ENCODE results near the gene ZNF618.

The ZNF618 gene

GRCh38 chr9:114006155-114006550, 130.0 kb downstream of the ZNF618 start:
- in situ Hi-C loops (cut with HindIII; ENCODE audit: low sequenced_read_pairs): loop anchor here (25.0 kb wide), 1 partner anchor 194 kb away; no protein-coding TSS in a partner anchor
- DNase-seq (ENCODE audit: low read depth): no peak
- TF ChIP-seq CTCF (IDR thresholded peaks at IDR 0.05; ENCODE audit: low read depth, low read length, missing control alignments): no peak
- H3K4me3 ChIP-seq (ENCODE audit: low read depth, low read length): no peak overlapping the region

DNA sequence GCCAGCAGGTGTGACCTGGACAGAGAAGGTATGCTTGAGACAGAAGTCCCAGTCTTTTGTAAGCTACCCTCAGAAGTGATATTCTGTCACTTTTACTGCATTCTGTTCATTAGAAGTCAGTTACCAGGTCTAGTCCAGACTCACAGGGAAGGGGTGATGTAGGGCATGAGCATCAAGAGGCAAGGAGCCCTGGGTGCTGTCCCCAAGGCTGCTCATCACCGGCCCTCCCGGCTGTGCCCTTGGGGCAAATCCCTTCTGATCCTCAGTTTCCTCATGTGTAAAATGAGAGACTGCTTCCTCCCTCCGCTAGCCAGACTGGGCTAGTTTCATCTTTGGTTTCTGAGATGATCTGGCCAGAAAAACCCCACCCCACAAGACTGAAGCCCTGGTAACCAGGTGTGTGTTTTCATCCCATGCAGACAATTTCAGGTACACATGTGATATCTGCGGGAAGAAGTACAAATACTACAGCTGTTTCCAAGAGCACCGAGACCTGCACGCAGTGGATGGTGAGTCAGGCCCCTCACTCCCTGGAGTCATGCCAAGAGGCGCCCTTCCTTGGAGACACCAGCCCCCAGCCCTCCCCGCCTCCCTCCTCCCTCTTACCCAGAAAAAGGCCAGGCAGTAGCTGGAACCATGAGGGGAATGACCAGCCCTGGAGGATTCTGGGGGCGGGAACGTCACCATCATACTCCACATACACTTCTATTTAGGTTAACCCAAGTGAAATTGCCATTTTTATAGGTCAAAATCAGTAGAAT, 131.0 kb downstream of the ZNF618 start:
- no peak for DNase-seq (ENCODE audit: low read depth)
- H3K4me3 ChIP-seq (ENCODE audit: low read depth, low read length): no peak overlapping the region
- no peak for TF ChIP-seq CTCF (IDR thresholded peaks at IDR 0.05; ENCODE audit: low read depth, low read length, missing control alignments)
- in situ Hi-C loops (cut with HindIII; ENCODE audit: low sequenced_read_pairs): loop anchor here (25.0 kb wide), 1 partner anchor 195 kb away; no protein-coding TSS in a partner anchor

DNA sequence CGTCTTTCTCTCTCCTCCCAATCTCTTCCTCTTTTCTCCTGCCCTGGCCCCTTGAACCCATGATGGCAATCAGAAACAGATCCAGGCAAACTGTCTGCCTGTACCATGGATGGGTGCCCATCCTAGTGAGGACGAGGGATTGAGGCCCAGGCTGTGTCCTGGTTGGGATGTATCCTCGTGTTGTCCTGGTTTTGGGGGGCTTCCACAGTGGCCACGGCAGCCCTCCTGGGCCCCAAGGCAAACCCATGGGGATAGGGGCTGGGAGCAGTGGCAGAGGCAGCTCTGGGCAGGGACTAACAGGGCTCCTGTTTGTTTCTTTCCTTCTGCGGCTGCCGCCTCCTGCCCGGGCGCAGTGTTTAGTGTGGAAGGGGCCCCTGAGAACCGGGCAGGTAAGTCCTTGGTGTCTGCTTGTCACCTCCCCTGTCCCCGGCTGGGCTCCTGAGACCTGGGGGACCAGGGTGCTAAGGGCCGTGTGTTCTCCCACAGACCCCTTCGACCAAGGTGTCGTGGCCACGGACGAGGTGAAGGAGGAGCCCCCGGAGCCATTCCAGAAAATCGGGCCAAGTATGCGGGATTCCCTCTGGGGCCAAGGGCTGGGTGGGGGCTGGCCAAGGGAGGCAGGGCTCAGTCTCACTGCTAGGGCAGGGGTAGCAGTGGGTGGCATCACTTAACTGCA, 132.0 kb downstream of the ZNF618 start:
- H3K4me3 ChIP-seq (ENCODE audit: low read depth, low read length): no peak overlapping the region
- in situ Hi-C loops (cut with HindIII; ENCODE audit: low sequenced_read_pairs): loop anchor here (25.0 kb wide), 1 partner anchor 196 kb away; no protein-coding TSS in a partner anchor
- no peak for TF ChIP-seq CTCF (IDR thresholded peaks at IDR 0.05; ENCODE audit: low read depth, low read length, missing control alignments)
- no peak for DNase-seq (ENCODE audit: low read depth)

- H3K4me3 ChIP-seq (ENCODE audit: low read depth, low read length): no peak overlapping the region
- DNase-seq (ENCODE audit: low read depth): no peak
- in situ Hi-C loops (cut with HindIII; ENCODE audit: low sequenced_read_pairs): loop anchor here (25.0 kb wide), 1 partner anchor 197 kb away; no protein-coding TSS in a partner anchor
- TF ChIP-seq CTCF (IDR thresholded peaks at IDR 0.05; ENCODE audit: low read depth, low read length, missing control alignments): no peak
Observed at GRCh38 chr9:114008667-114009410, 132.7 kb downstream of the ZNF618 start.

DNA sequence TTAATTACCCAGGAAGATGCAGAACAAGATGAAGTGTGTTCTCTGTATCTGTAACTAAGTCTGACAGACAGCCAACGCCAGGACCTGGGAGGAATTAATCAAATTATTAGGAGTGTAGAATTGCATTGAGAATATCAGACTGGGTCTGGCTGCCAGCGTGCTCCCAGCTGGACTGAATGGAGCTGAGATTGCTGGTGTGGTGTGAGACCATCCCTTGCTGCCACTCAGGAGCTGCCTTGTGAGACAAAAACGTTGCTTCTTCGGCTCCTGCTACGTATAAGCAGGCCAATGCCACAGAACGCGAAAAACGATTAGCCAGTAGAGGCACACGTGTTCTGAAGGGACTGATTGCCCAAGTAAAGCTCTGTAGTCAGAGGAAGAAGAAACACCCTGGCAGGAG, 135.2 kb downstream of the ZNF618 start:
- DNase-seq (ENCODE audit: low read depth): no peak
- no peak for TF ChIP-seq CTCF (IDR thresholded peaks at IDR 0.05; ENCODE audit: low read depth, low read length, missing control alignments)
- H3K4me3 ChIP-seq (ENCODE audit: low read depth, low read length): no peak overlapping the region
- in situ Hi-C loops (cut with HindIII; ENCODE audit: low sequenced_read_pairs): loop anchor here (25.0 kb wide), 1 partner anchor 199 kb away; no protein-coding TSS in a partner anchor

DNA sequence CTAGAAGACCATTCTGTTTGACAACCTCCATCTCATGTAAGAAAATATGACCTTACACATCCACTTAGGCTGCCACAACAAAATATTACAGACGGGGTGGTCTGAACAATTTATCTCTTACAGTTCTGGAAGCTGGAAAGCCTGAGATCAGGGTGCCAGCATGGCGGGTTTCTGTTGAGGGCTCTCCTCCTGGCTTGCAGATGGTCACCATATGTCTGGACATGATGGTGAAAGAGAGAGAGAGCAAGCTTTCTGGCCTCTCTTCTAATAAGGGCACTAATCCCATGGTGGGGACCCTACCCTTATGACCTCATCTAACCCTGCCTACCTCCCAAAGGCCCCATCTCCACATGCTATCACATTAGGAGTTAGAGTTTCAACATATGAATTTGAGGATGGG, 136.0 kb downstream of the ZNF618 start:
- in situ Hi-C loops (cut with HindIII; ENCODE audit: low sequenced_read_pairs): loop anchor here (25.0 kb wide), 1 partner anchor 200 kb away; no protein-coding TSS in a partner anchor
- DNase-seq (ENCODE audit: low read depth): no peak
- TF ChIP-seq CTCF (IDR thresholded peaks at IDR 0.05; ENCODE audit: low read depth, low read length, missing control alignments): no peak
- H3K4me3 ChIP-seq (ENCODE audit: low read depth, low read length): no peak overlapping the region

All from astrocyte of the cerebellum (primary cell).